Neural progenitor cell (in vitro differentiated cells): ENCODE data around the gene CEP95. TPM values are rescaled to one million over a fixed set of nuclear protein-coding genes. Genes with fewer than 3 reads are reported as not detected.

ENCODE experiments used
- DNase-seq: peaks from one replicate; pipeline ENCODE4 v3.0.0-alpha.2; 2016; ENCODE audit warnings: low spot score
- H2AFZ ChIP-seq: fragments of 200-600 bp; sonication (generic); replicated peaks from 2 replicates; pipeline ENCODE4 v1.6.1; 2016; ENCODE audit warnings: antibody characterized with exemption
- H3F3A ChIP-seq: fragments of 200-600 bp; sonication (generic); 2 replicates; pipeline ENCODE4 v1.6.1; 2016; ENCODE audit warnings: antibody characterized with exemption, low read depth
- H3K27ac ChIP-seq: fragments of 200-600 bp; sonication (generic); 2 replicates; pipeline ENCODE4 v1.5.1; 2016; ENCODE audit warnings: mild to moderate bottlenecking
- H3K27me3 ChIP-seq: fragments of 200-600 bp; sonication (generic); 2 replicates; pipeline ENCODE4 v1.6.1; 2016; ENCODE audit warnings: mild to moderate bottlenecking, moderate library complexity
- H3K36me3 ChIP-seq: fragments of 200-600 bp; sonication (generic); 2 replicates; pipeline ENCODE4 v1.5.1; 2016
- H3K4me1 ChIP-seq: fragments of 200-600 bp; sonication (generic); 2 replicates; pipeline ENCODE4 v1.6.1; 2016; ENCODE audit warnings: mixed run types
- H3K4me2 ChIP-seq: fragments of 200-600 bp; sonication (generic); 2 replicates; pipeline ENCODE4 v1.6.1; 2016
- H3K4me3 ChIP-seq: fragments of 200-600 bp; sonication (generic); 2 replicates; pipeline ENCODE4 v1.5.1; 2016
- H3K79me2 ChIP-seq: fragments of 200-600 bp; sonication (generic); 2 replicates; pipeline ENCODE4 v1.6.1; 2016; ENCODE audit warnings: low read depth
- H3K9ac ChIP-seq: fragments of 200-600 bp; sonication (generic); 2 replicates; pipeline ENCODE4 v1.6.1; 2016
- H3K9me3 ChIP-seq: fragments of 200-600 bp; sonication (generic); 2 replicates; pipeline ENCODE4 v1.5.1; 2016; ENCODE audit warnings: low read depth
- H4K20me1 ChIP-seq: fragments of 200-600 bp; sonication (generic); 2 replicates; pipeline ENCODE4 v1.6.1; 2016; ENCODE audit warnings: low read depth
- H3K27ac Mint-ChIP-seq: 3 replicates; pipeline ENCODE4 v1.8.0; 2021; ENCODE audit warnings: mixed read lengths
- H3K27me3 Mint-ChIP-seq: 2 replicates; pipeline ENCODE4 v1.8.0; 2022; ENCODE audit warnings: low read depth, mild to moderate bottlenecking, inconsistent platforms, moderate library complexity, mixed read lengths; ENCODE audit not compliant: insufficient read depth
- H3K36me3 Mint-ChIP-seq: 3 replicates; pipeline ENCODE4 v1.8.0; 2021; ENCODE audit warnings: mixed read lengths
- H3K4me1 Mint-ChIP-seq: 3 replicates; pipeline ENCODE4 v1.8.0; 2021; ENCODE audit warnings: mixed read lengths
- H3K4me3 Mint-ChIP-seq: 3 replicates; pipeline ENCODE4 v1.8.0; 2021; ENCODE audit warnings: mild to moderate bottlenecking, moderate library complexity, mixed read lengths
- H3K9me3 Mint-ChIP-seq: 3 replicates; pipeline ENCODE4 v1.8.0; 2020; ENCODE audit warnings: mixed read lengths
- EZH2 ChIP-seq: fragments of 200-600 bp; sonication (generic); IDR thresholded peaks from 2 replicates; pipeline ENCODE4 v1.6.1; 2017; ENCODE audit warnings: antibody characterized with exemption, mild to moderate bottlenecking, moderate library complexity
- EZH2phosphoT487 ChIP-seq: fragments of 200-600 bp; sonication (generic); IDR thresholded peaks from 2 replicates; pipeline ENCODE4 v1.6.1; 2017; ENCODE audit warnings: antibody characterized with exemption
- total RNA-seq: library from RNA; depleted of rRNA; stranded (reverse); fragments of >200 nt; gene quantifications from 2 replicates; pipeline ENCODE4 v1.2.3, GENCODE V29; 2015; ENCODE audit warnings: low replicate concordance
- TF ChIP-seq, protein P1 (sequence below): fragments of 200-600 bp; sonication (generic); IDR thresholded peaks from 2 replicates; pipeline ENCODE4 v1.5.1; 2017; ENCODE audit warnings: antibody characterized with exemption, mild to moderate bottlenecking

CEP95 gene
- total RNA-seq, 1 donor from 2014 or later: 76.9 TPM

DNA sequence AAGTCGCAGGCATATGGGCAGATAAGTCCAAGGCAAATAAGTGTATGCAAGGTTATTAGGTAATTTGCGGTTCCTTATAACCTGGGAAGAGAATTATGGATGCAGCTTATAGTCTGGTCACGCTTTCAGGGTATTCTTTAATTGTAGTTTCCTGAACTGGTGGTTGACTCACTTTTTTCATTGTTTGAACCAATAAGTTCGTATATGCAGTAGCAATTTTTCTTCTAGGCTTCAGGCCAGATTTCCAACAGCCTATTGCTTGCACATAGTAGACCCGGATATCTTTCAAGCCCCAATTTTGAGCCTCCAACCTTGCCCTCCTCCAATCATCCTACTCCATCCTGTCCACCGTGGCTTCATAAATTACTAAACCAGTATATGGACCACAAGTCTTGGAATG is 12.8 kb downstream of the CEP95 start:
- no peak overlapping the region for H3K4me2 ChIP-seq
- H3K36me3 Mint-ChIP-seq: peaks cover 34% of the 10 kb centered on the region
- peaks cover 5% of the 10 kb centered on the region for H4K20me1 ChIP-seq
- H3K27ac Mint-ChIP-seq: no peak overlapping the region
- peaks cover 27% of the 10 kb centered on the region for H3K79me2 ChIP-seq
- no peaks in the 10 kb centered on the region for H3F3A ChIP-seq
- DNase-seq: no peak
- H3K9me3 Mint-ChIP-seq: no peaks in the 10 kb centered on the region
- no peak overlapping the region for H3K4me3 Mint-ChIP-seq
- H3K27me3 ChIP-seq: no peaks in the 10 kb centered on the region
- no peak overlapping the region for H3K9ac ChIP-seq
- H2AFZ ChIP-seq: no peak overlapping the region
- H3K27me3 Mint-ChIP-seq: no peaks in the 10 kb centered on the region
- H3K36me3 ChIP-seq: peaks cover 17% of the 10 kb centered on the region
- no peaks in the 10 kb centered on the region for H3K4me1 Mint-ChIP-seq
- no peak overlapping the region for H3K4me3 ChIP-seq
- no peak for TF ChIP-seq EZH2
- TF ChIP-seq, protein P1, sequence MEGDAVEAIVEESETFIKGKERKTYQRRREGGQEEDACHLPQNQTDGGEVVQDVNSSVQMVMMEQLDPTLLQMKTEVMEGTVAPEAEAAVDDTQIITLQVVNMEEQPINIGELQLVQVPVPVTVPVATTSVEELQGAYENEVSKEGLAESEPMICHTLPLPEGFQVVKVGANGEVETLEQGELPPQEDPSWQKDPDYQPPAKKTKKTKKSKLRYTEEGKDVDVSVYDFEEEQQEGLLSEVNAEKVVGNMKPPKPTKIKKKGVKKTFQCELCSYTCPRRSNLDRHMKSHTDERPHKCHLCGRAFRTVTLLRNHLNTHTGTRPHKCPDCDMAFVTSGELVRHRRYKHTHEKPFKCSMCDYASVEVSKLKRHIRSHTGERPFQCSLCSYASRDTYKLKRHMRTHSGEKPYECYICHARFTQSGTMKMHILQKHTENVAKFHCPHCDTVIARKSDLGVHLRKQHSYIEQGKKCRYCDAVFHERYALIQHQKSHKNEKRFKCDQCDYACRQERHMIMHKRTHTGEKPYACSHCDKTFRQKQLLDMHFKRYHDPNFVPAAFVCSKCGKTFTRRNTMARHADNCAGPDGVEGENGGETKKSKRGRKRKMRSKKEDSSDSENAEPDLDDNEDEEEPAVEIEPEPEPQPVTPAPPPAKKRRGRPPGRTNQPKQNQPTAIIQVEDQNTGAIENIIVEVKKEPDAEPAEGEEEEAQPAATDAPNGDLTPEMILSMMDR: no peak
- TF ChIP-seq EZH2phosphoT487: no peak
- H3K4me1 ChIP-seq: no peaks in the 10 kb centered on the region
- H3K27ac ChIP-seq: no peak overlapping the region
- H3K9me3 ChIP-seq: no peaks in the 10 kb centered on the region

DNA sequence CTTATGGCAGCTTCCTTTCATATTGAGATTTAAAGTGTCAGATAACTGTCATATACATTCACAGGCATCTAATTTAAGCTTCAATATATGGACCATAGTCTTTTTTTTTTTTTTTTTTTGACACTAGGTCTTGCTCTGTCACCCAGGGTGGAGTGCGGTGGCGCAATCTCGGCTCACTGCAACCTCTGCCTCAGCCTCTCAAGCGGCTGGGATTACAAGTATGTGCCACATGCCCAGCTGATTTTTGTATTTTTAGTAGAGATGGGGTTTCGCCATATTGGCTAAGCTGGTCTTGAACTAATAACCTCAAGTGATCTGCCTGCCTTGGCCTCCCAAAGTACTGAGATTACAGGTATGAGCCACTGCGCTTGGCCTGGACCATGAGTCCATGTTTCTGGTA is 13.6 kb downstream of the CEP95 start:
- H3K9me3 ChIP-seq: no peaks in the 10 kb centered on the region
- no peak overlapping the region for H3K4me3 Mint-ChIP-seq
- H3K4me3 ChIP-seq: no peak overlapping the region
- H3K27me3 ChIP-seq: no peaks in the 10 kb centered on the region
- H3K27ac Mint-ChIP-seq: no peak overlapping the region
- H3K9ac ChIP-seq: no peak overlapping the region
- peaks cover under 1% of the 10 kb centered on the region for H4K20me1 ChIP-seq
- no peaks in the 10 kb centered on the region for H3K4me1 Mint-ChIP-seq
- no peak overlapping the region for H3K27ac ChIP-seq
- no peaks in the 10 kb centered on the region for H3F3A ChIP-seq
- H3K4me1 ChIP-seq: no peaks in the 10 kb centered on the region
- no peaks in the 10 kb centered on the region for H3K27me3 Mint-ChIP-seq
- peaks cover 20% of the 10 kb centered on the region for H3K79me2 ChIP-seq
- no peak overlapping the region for H2AFZ ChIP-seq
- no peaks in the 10 kb centered on the region for H3K9me3 Mint-ChIP-seq
- DNase-seq: no peak
- TF ChIP-seq EZH2phosphoT487: no peak
- TF ChIP-seq, protein P1: no peak
- TF ChIP-seq EZH2: no peak
- H3K36me3 ChIP-seq: peaks cover 13% of the 10 kb centered on the region
- peaks cover 30% of the 10 kb centered on the region for H3K36me3 Mint-ChIP-seq
- H3K4me2 ChIP-seq: no peak overlapping the region

DNA sequence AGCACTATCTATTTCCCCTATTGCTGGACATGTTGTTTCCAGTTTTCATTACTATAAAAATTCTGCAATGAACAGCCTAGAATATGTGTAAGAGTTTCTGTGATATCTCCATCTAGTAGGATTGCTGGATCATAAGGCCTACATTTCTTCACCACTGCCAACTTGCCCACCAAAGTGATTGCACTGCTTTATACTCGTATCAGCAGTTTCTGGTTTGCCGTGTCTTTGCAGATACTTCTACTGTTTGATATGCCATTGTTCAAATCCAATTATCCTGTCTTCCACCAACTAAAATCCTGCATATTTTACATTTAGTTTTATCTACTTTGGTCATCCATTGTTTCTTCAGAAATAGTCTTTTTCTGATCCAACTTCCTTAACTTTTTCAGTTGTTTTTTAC is 21.1 kb downstream of the CEP95 start:
- H2AFZ ChIP-seq: no peak overlapping the region
- no peak for DNase-seq
- H3K27me3 Mint-ChIP-seq: no peaks in the 10 kb centered on the region
- TF ChIP-seq EZH2: no peak
- TF ChIP-seq, protein P1: no peak
- TF ChIP-seq EZH2phosphoT487: no peak
- no peak overlapping the region for H3K27ac Mint-ChIP-seq
- H3K9ac ChIP-seq: no peak overlapping the region
- H3K9me3 Mint-ChIP-seq: no peaks in the 10 kb centered on the region
- H4K20me1 ChIP-seq: no peaks in the 10 kb centered on the region
- H3K4me1 Mint-ChIP-seq: no peaks in the 10 kb centered on the region
- H3K79me2 ChIP-seq: peaks cover 3% of the 10 kb centered on the region
- no peaks in the 10 kb centered on the region for H3K4me1 ChIP-seq
- H3K27me3 ChIP-seq: no peaks in the 10 kb centered on the region
- no peak overlapping the region for H3K27ac ChIP-seq
- H3K36me3 Mint-ChIP-seq: peaks cover 34% of the 10 kb centered on the region
- H3K4me2 ChIP-seq: no peak overlapping the region
- no peaks in the 10 kb centered on the region for H3K9me3 ChIP-seq
- no peaks in the 10 kb centered on the region for H3F3A ChIP-seq
- H3K4me3 Mint-ChIP-seq: no peak overlapping the region
- H3K4me3 ChIP-seq: no peak overlapping the region
- peaks cover 43% of the 10 kb centered on the region for H3K36me3 ChIP-seq
